HG02759 (cell line): Measurements from ENCODE around the gene SF3A1.

Experiments used
- ATAC-seq: cut with Tn5 transposase; IDR thresholded peaks from one replicate; pipeline ENCODE4 v1.9.1; 2021; ENCODE audit warnings: mild to moderate bottlenecking, moderate library complexity; ENCODE audit not compliant: unreplicated experiment

SF3A1 gene

DNA sequence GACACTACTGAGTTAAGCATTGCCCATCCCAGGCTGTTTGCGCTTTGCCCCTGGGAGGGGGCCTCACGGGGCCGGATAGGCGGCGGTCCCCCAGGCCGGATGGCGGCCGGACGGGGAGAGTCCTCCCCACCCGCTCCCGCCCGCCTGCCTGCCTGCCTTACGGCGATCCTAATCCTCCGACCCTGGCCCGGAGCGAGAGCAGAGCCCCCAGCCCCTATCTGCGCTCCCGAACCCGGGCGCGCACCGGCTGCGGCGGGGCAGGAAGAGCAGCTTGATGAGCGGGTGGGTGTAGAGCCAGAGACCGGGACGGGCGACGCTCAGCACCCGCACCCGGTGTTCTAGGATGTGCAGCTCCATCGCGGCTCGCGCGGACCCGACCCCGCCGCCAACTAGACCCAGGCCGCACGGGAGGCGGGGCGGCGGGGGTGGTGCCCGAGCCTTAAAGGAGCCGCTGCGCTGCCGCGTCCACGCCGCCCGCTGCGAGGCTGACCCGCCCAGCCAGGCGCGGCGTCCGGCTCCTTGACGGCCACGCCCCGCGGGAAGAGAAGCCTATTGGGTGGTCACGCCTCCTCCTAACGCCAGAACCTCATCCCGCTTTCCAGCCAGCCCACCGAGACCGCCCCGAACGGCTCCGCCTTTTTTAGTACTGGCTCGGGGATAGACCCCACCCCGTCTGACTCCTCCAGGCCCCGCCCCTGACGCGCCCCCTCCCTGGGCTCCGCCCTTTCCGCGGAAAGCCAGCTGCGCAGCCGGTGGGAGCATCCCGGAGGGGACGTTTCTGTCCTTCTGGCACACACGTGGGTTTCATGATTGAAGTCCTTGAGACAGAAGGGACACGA lies 67.3 kb downstream of the SF3A1 start, which contains the start of gene CASTOR1:
Gene CASTOR1, minus strand, starts transcription at position 365 of the 839 bp plus-strand sequence. Its CDS starts 8 bp downstream, at position 357.
- peak; percentile 69 for ATAC-seq

DNA sequence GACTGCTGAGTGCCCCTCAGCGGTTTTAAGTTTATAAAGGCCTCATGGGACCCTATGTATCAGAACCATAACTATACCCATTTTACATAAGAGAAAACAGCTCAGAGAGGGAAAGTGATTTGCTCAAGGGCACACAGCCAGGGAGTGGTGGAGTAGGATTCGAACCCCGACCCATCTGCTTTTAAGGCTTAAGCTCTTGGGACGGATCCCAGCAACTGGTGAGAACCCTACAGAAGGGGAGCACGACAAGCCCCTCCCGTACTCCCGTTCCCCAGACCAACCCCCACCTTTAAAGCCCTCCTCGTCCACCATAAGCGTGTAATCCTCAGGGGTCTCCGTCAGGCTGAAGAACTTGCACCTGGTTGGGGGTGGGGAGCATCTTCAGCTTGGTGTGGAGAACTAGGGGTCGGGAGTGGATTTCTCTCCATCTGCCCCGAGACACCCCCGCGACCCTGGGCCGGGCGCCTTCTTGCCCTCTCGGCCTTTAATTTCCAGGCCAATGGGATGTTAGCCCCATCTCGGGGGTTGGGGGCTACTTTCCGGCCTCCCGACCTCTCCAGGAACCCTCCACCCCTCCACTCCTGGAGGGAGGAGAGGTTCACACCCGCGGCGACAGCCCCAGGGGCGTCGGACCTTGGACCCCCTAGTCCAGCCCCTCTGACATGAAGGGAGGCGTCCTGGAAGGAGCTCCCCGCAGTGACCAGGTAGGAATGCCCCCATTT lies 68.1 kb downstream of the SF3A1 start:
- no peak for ATAC-seq

GRCh38 chr22:30287648-30288418 lies 68.9 kb downstream of the SF3A1 start:
- peak; percentile 29 for ATAC-seq

- no peak for ATAC-seq
Measured at GRCh38 chr22:30286813-30287647, 69.7 kb downstream of the SF3A1 start.

- ATAC-seq = no peak
Measured at GRCh38 chr22:30286331-30286730, 70.4 kb downstream of the SF3A1 start.

GRCh38 chr22:30285846-30286200 lies 70.9 kb downstream of the SF3A1 start:
- no peak for ATAC-seq

DNA sequence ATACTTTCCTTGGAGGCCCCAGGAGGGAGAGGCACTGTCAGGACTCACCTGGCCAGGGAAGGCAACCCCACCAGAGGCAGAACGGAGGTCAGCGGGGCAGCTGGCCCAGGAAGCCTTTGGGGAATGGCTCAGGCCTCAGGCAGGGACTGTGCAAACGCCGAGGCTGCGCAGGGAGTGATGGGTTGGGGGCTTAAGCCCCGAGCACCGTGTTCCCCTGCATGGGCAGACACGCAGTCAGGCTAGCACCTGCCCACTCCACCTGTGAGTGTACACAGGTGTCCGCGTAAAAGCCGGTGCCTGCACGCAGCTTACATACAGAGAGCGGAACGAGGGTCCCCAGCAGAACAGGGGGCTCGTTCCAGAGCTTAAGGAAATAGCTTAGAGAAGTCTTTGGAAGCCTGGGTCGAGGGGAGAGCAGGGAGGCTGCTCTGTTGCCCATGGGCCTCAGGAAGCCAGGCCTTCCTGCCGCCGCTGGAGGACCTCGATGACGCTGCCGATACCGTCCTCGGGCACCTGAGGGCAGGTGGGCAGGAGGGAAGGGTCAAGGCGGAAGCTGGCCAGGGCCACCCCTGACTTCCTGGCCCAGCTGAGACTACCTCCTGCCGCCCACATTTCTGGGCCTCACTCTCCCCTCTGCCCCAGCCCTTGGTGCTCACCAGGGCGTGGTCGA lies 71.4 kb downstream of the SF3A1 start:
- no peak for ATAC-seq

- no peak for ATAC-seq
Measured at GRCh38 chr22:30284666-30285065, 72.0 kb downstream of the SF3A1 start.

GRCh38 chr22:30284172-30284571 lies 72.5 kb downstream of the SF3A1 start:
- no peak for ATAC-seq

DNA sequence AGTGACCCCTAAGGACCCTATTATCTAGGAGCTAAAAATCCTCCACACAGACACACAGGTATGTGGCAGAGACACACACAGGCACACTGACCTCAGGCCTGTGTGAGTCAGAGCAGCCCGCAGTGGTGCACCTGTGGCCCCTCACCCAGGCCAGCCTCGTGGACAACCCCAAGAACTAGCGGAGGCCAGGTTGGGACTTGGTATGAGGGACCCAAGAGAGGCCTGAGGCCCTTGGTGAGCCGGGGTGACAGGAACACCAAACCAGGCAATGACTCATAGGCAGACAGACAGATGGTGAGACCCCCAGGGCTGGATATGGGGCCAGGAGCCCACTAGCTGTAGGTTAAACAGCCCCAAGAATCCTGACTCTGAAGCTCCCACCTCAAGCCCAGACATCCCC lies 73.4 kb downstream of the SF3A1 start:
- ATAC-seq = no peak

GRCh38 chr22:30282616-30283046 lies 74.1 kb downstream of the SF3A1 start:
- ATAC-seq = no peak
